IMR-90 (cell line): ENCODE results near the gene NOD2. TPM values are rescaled to one million over a fixed set of nuclear protein-coding genes. Genes with fewer than 3 reads are reported as not detected.

Experiments used
- ATAC-seq: fragments of 200-7000 bp; cut with Tn5 transposase; 2 replicates; pipeline ENCODE4 v1.9.1; 2020; ENCODE audit warnings: low read depth, mild to moderate bottlenecking, moderate library complexity
- BruUV-seq: library from RNA; stranded (reverse); fragments of 400-500 nt; replicated peaks from 2 replicates; lab custom pipeline; 2021; lab: Mats Ljungman, UMichigan
- CTCF ChIA-PET: fragments of 300-600 bp; formaldehyde crosslinking; extraction: SDS; loops from one replicate; lab custom pipeline; 2021; ENCODE audit warnings: antibody characterized with exemption; lab: Yijun Ruan, JAX
- POLR2A ChIA-PET: fragments of 300-600 bp; sonication (Branson Sonifier 250); formaldehyde crosslinking; loops from one replicate; lab custom pipeline; 2022; ENCODE audit warnings: antibody characterized with exemption; ENCODE audit not compliant: unreplicated experiment; lab: Charles Lee
- DNase-seq: peaks from one replicate; pipeline ENCODE4 v3.0.0; 2013
- H2AFZ ChIP-seq: replicated peaks from 2 replicates; pipeline ENCODE3; 2013; ENCODE audit warnings: low read length, mild to moderate bottlenecking; ENCODE audit not compliant: poor library complexity
- H2AK5ac ChIP-seq: 2 replicates; pipeline ENCODE4 v1.6.1; 2013; ENCODE audit warnings: low read depth, low read length, inconsistent platforms
- H2AK9ac ChIP-seq: replicated peaks from 2 replicates; pipeline ENCODE3; 2013; ENCODE audit warnings: mild to moderate bottlenecking, low read depth, low read length, moderate library complexity; ENCODE audit not compliant: poor library complexity
- H2BK120ac ChIP-seq: 2 replicates; pipeline ENCODE4 v1.6.1; 2013; ENCODE audit warnings: low read depth, low read length, inconsistent platforms
- H2BK15ac ChIP-seq: 3 replicates; pipeline ENCODE4 v1.6.1; 2013; ENCODE audit warnings: low read depth, low read length, inconsistent platforms
- H2BK20ac ChIP-seq: 2 replicates; pipeline ENCODE4 v1.6.1; 2013; ENCODE audit warnings: low read depth, mild to moderate bottlenecking, inconsistent platforms, low read length, moderate library complexity
- H2BK5ac ChIP-seq: 2 replicates; pipeline ENCODE4 v1.6.1; 2013; ENCODE audit warnings: mild to moderate bottlenecking, low read depth, low read length, inconsistent platforms; ENCODE audit not compliant: poor library complexity, severe bottlenecking
- H3K14ac ChIP-seq: replicated peaks from 2 replicates; pipeline ENCODE4 v1.6.1; 2013; ENCODE audit warnings: low read depth, low read length, inconsistent platforms
- H3K18ac ChIP-seq: 2 replicates; pipeline ENCODE4 v1.6.1; 2013; ENCODE audit warnings: low read depth, low read length, control low read depth
- H3K23ac ChIP-seq: 2 replicates; pipeline ENCODE4 v1.6.1; 2013; ENCODE audit warnings: low read depth, low read length, inconsistent platforms
- H3K27ac ChIP-seq: 2 replicates; pipeline ENCODE4 v1.5.1; 2013; ENCODE audit warnings: mild to moderate bottlenecking, control low read depth, low read length; ENCODE audit not compliant: insufficient read depth
- H3K27me3 ChIP-seq: 2 replicates; pipeline ENCODE4 v1.6.1; 2013; ENCODE audit warnings: low read length; ENCODE audit not compliant: control insufficient read depth, insufficient read depth
- H3K36me3 ChIP-seq: 2 replicates; pipeline ENCODE4 v1.6.1; 2013; ENCODE audit warnings: low read length, mixed read lengths; ENCODE audit not compliant: control insufficient read depth, insufficient read depth
- H3K4ac ChIP-seq: 2 replicates; pipeline ENCODE4 v1.6.1; 2013; ENCODE audit warnings: low read depth, low read length, inconsistent platforms
- H3K4me1 ChIP-seq: 2 replicates; pipeline ENCODE4 v1.6.1; 2013; ENCODE audit warnings: low read length, mixed read lengths; ENCODE audit not compliant: control insufficient read depth, insufficient read depth
- H3K4me2 ChIP-seq: 2 replicates; pipeline ENCODE4 v1.6.1; 2013; ENCODE audit warnings: low read depth, mild to moderate bottlenecking, control low read depth, low read length, moderate library complexity
- H3K4me3 ChIP-seq: 2 replicates; pipeline ENCODE4 v1.5.1; 2013; ENCODE audit warnings: low read depth, mild to moderate bottlenecking, control low read depth, low read length, moderate library complexity; ENCODE audit not compliant: insufficient read depth
- H3K56ac ChIP-seq: 2 replicates; pipeline ENCODE4 v1.6.1; 2013; ENCODE audit warnings: low read length, inconsistent platforms; ENCODE audit not compliant: insufficient read depth; ENCODE audit errors: extremely low read depth
- H3K79me1 ChIP-seq, 2 experiments: 2 replicates each; pipeline ENCODE4 v1.6.1; 2013; ENCODE audit warnings: low read length in 2 of 2, inconsistent platforms in 1 of 2, low read depth in 1 of 2
- H3K9ac ChIP-seq: 2 replicates; pipeline ENCODE4 v1.6.1; 2013; ENCODE audit warnings: low read depth, low read length, control low read depth
- H3K9me1 ChIP-seq: 2 replicates; pipeline ENCODE4 v1.6.1; 2013; ENCODE audit warnings: low read length, inconsistent platforms; ENCODE audit not compliant: insufficient read depth
- H3K9me3 ChIP-seq: 2 replicates; pipeline ENCODE4 v1.6.1; 2013; ENCODE audit warnings: low read length; ENCODE audit not compliant: control insufficient read depth, insufficient read depth
- H4K20me1 ChIP-seq: 2 replicates; pipeline ENCODE4 v1.6.1; 2013; ENCODE audit warnings: low read length, inconsistent platforms; ENCODE audit not compliant: insufficient read depth
- H4K5ac ChIP-seq: 2 replicates; pipeline ENCODE4 v1.6.1; 2013; ENCODE audit warnings: mild to moderate bottlenecking, low read depth, low read length, control low read depth
- H4K8ac ChIP-seq, 2 experiments: 2 replicates each; pipeline ENCODE4 v1.6.1; 2013; ENCODE audit warnings: low read depth in 2 of 2, low read length in 2 of 2, control low read depth in 1 of 2, inconsistent platforms in 1 of 2
- H4K91ac ChIP-seq: 2 replicates; pipeline ENCODE4 v1.6.1; 2013; ENCODE audit warnings: low read depth, low read length, inconsistent platforms; ENCODE audit not compliant: insufficient read depth
- BHLHE40 ChIP-seq: fragments of 150-350 bp; IDR thresholded peaks from 2 replicates; pipeline ENCODE4 v1.6.1; 2016; ENCODE audit warnings: mild to moderate bottlenecking, low read depth, low read length
- CHD1 ChIP-seq: IDR thresholded peaks from 2 replicates; pipeline ENCODE4 v1.6.1; 2012; ENCODE audit warnings: low read depth, low read length, improper control_type of control experiment
- MAFK ChIP-seq: IDR thresholded peaks from 2 replicates; pipeline ENCODE4 v1.6.1; 2012; ENCODE audit warnings: low read depth, low read length, improper control_type of control experiment
- MXI1 ChIP-seq: IDR thresholded peaks from 2 replicates; pipeline ENCODE4 v1.6.1; 2012; ENCODE audit warnings: low read depth, mild to moderate bottlenecking, low read length, moderate library complexity, borderline replicate concordance
- POLR2A ChIP-seq: IDR thresholded peaks from 2 replicates; pipeline ENCODE4 v1.6.1; 2012; ENCODE audit warnings: mild to moderate bottlenecking, low read depth, low read length
- RFX5 ChIP-seq: IDR thresholded peaks from 2 replicates; pipeline ENCODE4 v1.8.0; 2012; ENCODE audit warnings: low read depth, mild to moderate bottlenecking, low read length, moderate library complexity
- WGBS, 2 experiments: methylation state at CpG; one replicate each; pipeline versions ENCODE4 v1.1.5 to v1.1.7; 2013; ENCODE audit warnings: missing lambda C conversion rate in 2 of 2; ENCODE audit not compliant: insufficient read length in 1 of 2; ENCODE audit errors: extremely low coverage in 2 of 2; 5-methylcytosine and 5-hydroxymethylcytosine counted together
- dilution Hi-C: fragments of 300-500 bp; cut with HindIII; formaldehyde crosslinking; loops from one replicate; pipeline ENCODE4 v1.14.3; 2018; ENCODE audit warnings: low sequenced_read_pairs; ENCODE audit not compliant: unreplicated experiment
- in situ Hi-C: fragments of 300-500 bp; cut with MboI; formaldehyde crosslinking; loops from 3 replicates; pipeline ENCODE4 v1.14.3; 2019; ENCODE audit warnings: low sequenced_read_pairs, inconsistent platforms, mixed read lengths
- intact Hi-C: fragments of 100-400 bp; cut with micrococcal nuclease; formaldehyde crosslinking; loops from 2 replicates; pipeline ENCODE4 v1.10.0; 2022
- polyA plus RNA-seq, 3 experiments: library from polyadenylated mRNA; depleted of rRNA; stranded (reverse); fragments of >200 nt; gene quantifications; 2 replicates each; pipeline ENCODE4 v1.2.3, GENCODE V29; 2012; ENCODE audit warnings: low replicate concordance in 1 of 3
- total RNA-seq: library from RNA; depleted of rRNA; stranded (reverse); fragments of >200 nt; gene quantifications from 2 replicates; pipeline ENCODE4 v1.2.3, GENCODE V29; 2012
- TF ChIP-seq, protein P1 (sequence below): fragments of 150-350 bp; IDR thresholded peaks from 2 replicates; pipeline ENCODE4 v1.6.1; 2016; ENCODE audit warnings: low read depth, mild to moderate bottlenecking, low read length, moderate library complexity, borderline replicate concordance

The NOD2 gene
- total and polyA plus RNA-seq, 2 of the 4 experiments (the other 2 are of a cell fraction), result not detected

DNA sequence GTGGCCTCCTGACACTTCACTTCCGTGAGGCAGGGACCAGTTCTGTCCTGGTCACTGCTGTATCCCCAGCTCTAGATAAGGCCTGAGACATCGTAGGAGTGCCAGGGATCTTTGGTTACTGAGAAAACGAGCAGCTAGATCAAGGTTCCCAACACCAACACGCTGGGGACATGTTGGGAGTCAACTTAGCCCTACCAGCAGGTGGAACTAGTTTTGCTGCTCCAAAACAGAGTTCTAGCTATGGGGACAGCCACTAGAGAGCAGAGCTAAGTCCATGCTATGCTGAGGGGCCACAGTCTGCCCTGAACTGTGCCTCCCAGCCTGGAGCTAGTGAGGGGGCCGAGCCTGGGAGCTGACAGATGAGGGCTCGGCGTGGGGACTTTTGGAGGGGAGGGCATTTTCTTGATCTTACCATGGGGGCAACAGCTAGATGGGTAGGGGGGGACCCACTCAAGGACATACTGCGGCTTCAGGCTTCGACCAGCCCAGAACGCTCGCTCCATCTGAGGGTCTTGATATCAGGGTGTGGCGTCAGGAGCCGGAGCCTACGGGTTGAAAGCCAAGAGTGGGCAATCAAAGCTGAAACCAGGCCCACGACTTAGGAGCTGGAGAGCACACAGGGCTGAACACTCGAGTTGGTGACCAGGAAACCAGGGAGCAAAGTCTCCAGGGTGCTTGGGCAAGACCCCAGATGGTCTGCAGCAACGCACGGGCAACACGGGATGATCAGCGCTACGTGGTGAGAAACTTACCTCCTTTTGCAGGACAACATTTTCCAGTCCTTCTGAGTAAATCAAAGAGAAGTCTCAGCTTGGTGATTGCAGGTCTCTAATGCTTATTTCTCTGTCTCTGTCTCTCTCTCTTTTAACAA is 25.7 kb upstream of the NOD2 start:
- H2BK20ac ChIP-seq, result no peak overlapping the region
- no peak overlapping the region for H3K4me2 ChIP-seq
- no peaks in the 10 kb centered on the region; the same call in 1 of the 2 replicates for H3K27me3 ChIP-seq
- POLR2A ChIA-PET, result no interaction called here
- intact Hi-C loops, result no loop called here
- no peak overlapping the region for H2AK9ac ChIP-seq
- H2BK5ac ChIP-seq, result no peak overlapping the region
- dilution Hi-C loops, result no loop called here
- no peak overlapping the region for H4K8ac ChIP-seq
- no peak overlapping the region for H2BK15ac ChIP-seq
- no peaks in the 10 kb centered on the region for H3K79me1 ChIP-seq
- H3K4me3 ChIP-seq, result no peak overlapping the region
- no peak overlapping the region for H4K5ac ChIP-seq
- DNase-seq (no peak), ATAC-seq (no peak)
- no peaks in the 10 kb centered on the region for H3K36me3 ChIP-seq
- H3K4me1 ChIP-seq, result no peaks in the 10 kb centered on the region
- CTCF ChIA-PET, result interaction anchor here (0.7 to 2.6 kb wide), 4 partner anchors 14 to 341 kb away, joined by 3 to 17 read pairs (median 5); partner anchors contain the start of gene SNX20
- H2AFZ ChIP-seq, result peak overlapping the region; percentile 36
- no peaks in the 10 kb centered on the region for H4K20me1 ChIP-seq
- TF ChIP-seq POLR2A, result no peak
- no peak for TF ChIP-seq BHLHE40
- no peak for TF ChIP-seq MAFK
- TF ChIP-seq CHD1, result no peak
- no peak for TF ChIP-seq RFX5
- TF ChIP-seq MXI1, result no peak
- TF ChIP-seq, protein P1, sequence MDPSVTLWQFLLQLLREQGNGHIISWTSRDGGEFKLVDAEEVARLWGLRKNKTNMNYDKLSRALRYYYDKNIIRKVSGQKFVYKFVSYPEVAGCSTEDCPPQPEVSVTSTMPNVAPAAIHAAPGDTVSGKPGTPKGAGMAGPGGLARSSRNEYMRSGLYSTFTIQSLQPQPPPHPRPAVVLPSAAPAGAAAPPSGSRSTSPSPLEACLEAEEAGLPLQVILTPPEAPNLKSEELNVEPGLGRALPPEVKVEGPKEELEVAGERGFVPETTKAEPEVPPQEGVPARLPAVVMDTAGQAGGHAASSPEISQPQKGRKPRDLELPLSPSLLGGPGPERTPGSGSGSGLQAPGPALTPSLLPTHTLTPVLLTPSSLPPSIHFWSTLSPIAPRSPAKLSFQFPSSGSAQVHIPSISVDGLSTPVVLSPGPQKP, result no peak
- peaks cover 15% of the 10 kb centered on the region for H3K9me3 ChIP-seq
- no peak overlapping the region for H3K56ac ChIP-seq
- no peak overlapping the region for H3K27ac ChIP-seq
- no peak overlapping the region for H2BK120ac ChIP-seq
- H3K4ac ChIP-seq, result no peak overlapping the region
- H3K23ac ChIP-seq, result no peak overlapping the region
- no peak overlapping the region for H3K18ac ChIP-seq
- no peak overlapping the region for H2AK5ac ChIP-seq
- H3K9me1 ChIP-seq, result no peaks in the 10 kb centered on the region
- H3K9ac ChIP-seq, result no peak overlapping the region
- H3K14ac ChIP-seq, result no peak overlapping the region
- H4K91ac ChIP-seq, result no peak overlapping the region
- no TSS peak for BruUV-seq
- in situ Hi-C loops, result loop anchor here (10.0 to 25.0 kb wide), 2 partner anchors 293 to 455 kb away; no protein-coding TSS in a partner anchor
- 94% methylated on average over 3 of the region's 21 CpGs; no CpG with 5 or more reads in 1 of the 2 experiments for WGBS, 2 experiments
